HK-2 (cell line): ENCODE measurements around the gene SLC26A2.

Experiments
- DNase-seq: peaks from one replicate; pipeline ENCODE4 v3.0.0-alpha.2; 2018; ENCODE audit not compliant: unreplicated experiment

SLC26A2 gene

DNA sequence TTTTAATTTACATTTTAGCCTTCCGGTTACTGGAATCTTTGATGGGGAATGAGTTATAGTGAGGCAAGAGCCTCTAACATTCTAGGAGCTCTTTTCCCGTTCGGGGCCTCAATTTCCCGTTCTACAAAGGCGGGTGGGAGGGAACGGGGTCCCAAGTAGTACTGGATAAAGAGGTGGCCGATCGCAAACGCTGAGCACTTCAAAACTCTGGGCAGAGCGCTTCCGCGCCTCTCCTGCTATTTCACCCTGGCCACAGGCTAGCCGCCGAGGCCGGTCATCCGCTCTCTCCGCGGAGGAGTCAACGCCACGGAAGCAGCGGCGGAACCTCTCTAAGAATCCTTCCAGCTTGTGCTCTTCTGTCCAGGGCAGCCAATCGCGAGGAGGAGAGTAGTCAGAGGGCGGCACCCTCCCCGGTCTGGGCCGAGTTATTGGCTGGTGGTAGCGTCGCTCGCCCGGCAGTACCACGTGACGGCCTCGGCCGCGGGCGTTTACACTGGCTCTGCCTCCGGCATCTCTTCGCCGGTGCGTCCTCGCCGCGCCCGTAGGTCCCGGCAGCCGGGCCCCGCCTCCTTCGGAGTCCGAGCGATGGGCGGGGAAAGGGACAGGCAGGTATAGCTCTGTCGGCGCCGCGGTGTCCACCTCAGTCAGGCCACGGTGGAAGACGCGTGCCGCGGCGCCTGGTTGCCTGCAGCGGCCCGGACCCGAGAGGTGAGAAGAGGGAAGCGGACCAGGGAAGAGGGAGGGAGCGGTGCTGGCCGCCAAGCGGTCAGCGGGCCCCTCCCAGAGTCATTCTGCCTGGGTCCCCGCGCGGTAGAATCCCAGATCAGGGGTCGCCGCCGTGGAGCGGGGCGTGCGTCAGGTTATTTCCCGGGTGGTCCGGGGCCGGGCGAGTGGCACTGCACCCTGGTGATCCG is at the start of gene SLC26A2:
TSS of gene SLC26A2 (plus strand) at position 487 of the 914 bp plus-strand sequence. CDS start 16,895 bp downstream, outside the sequence.
- peak; percentile 95 for DNase-seq

DNA sequence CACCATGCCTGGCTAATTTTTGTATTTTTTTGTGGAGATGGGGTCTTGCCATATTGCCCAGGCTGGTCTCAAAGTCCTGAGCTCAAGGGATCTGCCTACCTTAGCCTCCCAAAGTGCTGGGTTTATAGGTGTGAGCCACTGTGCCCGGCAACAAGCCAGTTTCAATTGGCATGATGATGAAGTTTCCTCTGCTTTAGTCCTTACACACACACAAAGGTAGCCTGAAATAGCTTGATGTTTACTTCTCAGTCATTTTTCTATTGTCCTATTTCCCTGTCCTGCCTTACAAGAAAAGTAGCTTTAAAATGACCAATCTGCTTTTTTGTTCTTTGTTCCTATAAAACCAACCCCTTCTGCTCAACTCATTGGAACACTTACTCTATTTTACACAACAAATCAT is 49.5 kb upstream of the SLC26A2 start:
- no peak for DNase-seq

DNA sequence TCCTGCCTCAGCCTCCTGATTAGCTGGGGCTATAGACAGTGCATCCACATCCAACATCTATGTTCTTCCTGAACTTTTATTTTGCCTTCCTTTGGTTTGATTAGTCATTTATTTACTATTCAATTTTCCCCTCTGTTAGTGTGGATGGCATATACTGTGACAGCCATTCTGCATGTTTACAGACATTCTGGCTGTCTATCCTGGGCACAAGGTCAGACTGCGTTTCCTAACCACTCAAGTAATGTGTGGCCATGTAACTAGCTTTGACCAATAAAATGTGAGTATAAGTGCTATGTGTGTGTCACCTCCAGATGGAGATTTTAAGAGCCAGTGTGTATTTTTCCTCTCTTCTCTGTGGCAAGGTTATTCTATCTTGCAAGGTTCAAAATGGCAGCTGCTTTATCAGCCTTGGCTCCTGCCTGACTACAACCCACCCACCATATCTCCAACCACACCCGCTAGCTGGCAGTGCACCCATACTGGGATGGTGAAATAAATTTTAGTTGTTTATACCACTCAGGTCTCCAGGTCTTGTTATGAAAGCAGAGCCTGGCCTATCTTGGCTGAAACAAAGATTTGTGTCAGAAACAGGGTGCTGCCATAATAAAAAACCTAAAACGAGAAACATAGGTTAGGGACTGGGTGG is 48.2 kb upstream of the SLC26A2 start:
- DNase-seq, result no peak

DNA sequence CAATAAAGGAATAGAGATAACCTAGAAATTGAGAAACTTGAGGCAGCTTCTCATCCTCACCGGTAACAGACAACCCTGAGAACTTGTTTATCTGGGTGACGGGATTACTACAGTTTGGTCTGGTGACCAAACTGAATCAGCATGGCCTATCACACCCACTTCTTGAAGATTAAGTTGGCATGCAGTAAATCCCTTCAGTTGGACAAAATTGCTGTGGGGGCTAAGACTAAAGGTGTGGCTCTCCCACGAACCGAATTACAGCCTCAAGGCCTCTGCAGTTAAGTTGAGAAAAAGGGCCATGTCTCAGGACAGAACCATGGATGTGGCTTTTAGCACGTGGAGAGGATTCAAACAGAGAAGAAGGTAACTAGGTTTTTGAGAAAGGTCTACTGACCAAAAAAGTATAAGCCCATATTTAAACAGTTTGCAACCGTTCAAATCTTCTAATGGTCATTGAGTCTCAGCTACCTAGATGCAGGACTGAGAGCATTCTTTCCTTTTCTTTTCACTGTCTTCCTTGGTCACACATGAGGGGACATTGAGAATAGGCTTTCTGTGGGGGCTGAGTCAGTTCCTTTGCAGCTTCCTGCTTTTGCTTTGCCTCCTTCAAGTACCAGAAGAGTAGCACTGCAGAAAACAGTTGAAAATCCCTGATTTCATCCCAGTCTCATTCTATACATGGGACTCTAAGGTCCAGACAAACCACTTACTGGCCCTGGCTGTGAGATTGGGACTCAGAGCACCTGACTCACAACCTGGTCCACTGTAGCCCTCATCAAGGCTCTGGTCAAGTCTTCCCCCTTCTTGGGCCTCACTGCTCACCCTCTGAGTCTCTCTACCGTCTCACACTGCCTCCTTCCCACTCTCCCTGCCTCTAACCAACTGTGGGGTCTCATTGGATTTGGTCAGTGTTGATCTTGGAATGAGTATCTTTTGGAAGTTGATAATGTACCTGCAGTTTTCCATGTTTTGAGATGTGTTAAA is 46.8 kb upstream of the SLC26A2 start:
- peak; percentile 25 for DNase-seq

DNA sequence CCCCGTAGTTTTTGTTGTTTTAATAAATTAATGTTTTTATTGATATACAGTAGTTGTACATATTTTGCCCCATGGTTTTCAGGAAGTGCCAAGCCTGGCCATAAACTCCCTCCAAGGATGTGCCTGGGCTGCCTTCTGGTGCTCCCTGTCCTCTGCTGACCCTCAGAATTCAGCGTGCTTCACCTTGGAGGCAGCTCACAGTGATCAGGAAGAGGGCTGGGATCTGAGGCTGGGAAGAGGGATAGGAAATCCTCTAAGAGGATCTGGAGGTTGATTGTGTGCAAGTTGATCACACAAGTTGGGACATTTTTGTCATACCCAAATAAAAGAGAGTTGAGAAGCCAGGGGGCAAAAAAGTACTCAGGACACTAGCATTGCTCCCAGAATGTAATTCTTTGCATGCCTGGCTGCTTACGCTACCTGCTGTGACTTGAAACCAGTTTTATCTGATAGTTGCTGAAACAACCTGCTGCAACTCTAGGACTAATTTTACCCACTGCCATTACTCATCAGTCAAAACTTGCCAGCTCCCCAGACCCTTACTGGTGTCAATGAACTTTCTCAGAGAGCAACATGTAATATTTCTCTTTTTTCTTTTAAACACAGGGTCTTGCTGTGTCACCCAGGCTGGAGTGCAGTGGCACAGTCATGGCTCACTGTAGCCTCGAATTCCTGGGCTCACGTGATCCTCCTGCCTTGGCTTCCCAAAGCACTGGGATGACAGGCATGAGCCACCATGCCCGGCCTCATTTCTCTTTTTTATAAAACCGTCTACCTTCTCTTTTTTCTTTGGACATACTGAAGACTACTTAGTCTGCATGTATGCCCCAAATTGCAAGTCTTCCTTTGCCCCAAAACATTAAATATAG is 44.9 kb upstream of the SLC26A2 start:
- no peak for DNase-seq

DNA sequence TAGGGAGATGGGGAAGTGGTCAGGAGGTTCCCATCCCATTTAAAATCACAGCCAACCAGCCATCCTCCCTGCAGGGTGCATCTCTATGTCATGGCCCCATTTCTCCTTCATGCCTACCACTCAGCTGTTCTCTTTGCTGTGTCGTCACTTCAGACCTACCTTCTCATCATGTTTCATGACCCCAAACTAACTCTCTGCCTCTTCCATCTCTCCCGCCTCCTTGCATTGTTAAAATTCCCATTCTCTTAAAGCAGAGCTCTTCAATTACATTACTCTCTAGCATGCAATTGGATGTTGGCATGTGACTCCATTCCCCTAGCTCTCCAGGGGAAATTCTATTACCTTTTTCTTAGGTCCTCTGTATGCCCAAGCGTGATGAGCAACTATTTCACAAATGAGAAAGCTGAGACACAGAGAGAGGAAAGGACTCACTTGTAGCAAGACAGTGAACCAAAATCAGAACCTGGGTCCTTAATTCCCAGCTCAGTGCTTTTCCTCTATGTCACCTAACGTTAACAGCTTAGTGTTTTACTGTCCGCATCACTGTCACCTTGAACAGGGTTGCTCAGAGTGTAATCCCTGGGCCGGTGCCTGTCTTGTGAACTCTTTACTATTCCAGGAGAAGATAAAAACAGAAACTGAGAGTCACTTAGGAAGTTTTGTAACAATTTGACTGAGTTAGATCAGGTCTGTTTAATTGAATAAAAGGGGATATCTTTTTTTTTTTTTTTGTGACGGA is 44.1 kb upstream of the SLC26A2 start:
- DNase-seq, result no peak

DNA sequence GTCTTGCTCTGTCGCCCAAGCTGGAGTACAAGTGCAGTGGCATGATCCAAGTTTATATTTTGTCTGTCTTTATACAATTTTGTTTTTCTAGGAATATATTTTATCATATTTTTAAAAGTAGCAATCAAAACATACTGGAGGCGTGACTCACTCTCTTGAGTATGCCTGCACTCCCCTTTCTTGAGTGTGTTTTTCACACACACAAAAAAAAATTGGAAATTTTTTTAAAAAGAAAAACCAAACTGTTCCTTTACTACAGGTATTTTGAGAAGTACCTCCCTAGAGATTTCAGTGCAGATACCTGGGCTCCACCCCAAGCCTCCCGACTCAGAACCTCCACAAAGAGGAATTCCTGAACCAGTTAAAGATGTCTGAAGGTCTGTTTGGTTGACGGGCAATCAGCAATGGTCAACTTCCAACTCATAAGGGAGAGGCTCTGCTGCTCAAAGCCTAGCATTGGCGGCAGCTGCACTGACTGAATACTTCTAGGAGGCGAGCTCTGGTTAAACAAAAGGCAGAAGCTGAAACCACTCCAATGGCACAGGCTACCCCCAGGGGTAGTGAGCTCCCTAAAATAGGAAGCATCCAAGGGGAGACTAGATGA is 43.4 kb upstream of the SLC26A2 start:
- no peak for DNase-seq

DNA sequence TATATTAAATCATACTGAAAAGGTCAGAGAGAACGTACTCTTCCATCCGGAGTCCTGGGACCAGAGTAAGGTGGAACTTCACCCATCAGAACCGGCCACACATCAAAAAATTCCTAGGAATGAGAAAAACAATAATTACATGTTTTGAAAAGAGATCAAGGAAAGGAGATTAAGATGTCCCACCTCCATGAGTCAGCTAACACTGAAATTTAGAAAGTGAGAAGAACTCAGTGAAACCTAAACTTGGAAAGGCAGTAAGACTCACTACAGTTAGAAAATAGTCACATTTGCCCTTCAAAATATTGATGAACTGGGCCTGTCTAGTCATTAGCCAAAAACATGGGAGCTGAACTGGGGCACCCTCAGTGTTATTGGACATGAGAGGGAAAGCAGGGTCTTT is 39.0 kb upstream of the SLC26A2 start:
- DNase-seq, result no peak

DNA sequence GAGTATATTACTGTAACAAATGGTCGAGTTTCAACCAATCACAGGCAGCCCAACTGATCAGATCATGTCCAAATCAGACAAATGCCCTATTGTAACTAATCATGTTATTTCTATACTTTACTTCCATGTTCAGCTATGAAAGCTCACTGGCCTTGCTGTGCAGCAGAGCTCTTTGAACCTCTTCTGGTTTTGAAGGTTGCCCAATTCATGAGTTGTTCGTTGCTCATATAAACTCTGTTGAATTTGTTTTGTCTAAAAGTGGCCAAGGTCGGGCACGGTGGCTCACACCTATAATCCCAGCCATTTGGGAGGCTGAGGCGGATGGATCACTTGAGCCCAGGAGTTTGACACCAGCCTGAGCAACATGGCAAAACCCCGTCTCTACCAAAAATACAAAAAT is 37.6 kb upstream of the SLC26A2 start:
- no peak for DNase-seq

DNA sequence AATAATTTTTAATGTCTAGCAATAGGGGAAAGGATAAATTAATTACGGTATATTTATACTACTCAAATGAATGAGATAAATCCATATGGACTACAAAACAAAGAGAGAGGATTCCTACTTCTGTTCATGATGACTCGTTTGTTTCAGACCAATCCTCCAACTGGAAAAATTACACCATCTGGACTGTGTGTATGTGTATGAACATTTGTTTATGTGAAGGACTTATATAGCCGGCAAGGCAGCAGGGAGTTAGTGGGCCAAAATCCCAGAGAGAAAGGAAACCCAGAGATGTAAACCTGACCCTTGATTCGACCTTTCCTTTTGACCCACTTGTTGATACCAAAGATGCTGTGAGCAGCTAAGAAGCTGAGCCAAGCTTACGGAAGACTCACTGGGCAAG is 36.1 kb upstream of the SLC26A2 start:
- no peak for DNase-seq

DNA sequence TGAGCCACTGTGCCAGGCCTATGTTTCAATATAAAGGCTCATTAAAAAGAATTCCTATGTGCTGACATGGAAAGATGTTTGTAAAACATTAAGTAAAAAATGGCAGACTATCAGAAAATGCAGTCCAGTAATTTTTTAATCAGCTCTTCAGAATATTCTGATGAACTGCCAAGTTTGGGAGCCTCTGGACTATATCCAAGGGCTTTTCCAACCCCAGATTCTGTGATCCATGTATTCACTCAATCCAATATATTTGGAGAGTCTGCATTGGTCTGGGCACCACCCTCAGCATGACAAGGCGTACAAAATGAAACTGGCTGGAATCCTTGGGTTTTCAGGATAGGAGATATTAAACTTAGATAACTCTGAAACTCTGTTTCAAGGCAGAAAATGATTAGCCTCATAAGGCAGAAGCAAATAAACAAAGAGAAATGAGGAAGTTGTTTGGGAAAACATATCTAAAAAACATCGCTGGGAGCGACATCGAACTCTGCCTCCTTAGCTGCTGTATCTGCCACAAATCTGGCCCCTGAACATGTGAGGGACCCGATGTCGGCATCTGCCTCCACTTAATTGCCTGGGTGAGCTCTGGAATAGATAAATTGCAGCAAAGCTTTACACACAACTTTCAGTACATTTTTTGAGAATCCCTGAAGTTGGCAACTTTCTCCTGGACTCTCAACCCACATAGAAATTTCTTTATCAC is 30.4 kb upstream of the SLC26A2 start:
- no peak for DNase-seq

DNA sequence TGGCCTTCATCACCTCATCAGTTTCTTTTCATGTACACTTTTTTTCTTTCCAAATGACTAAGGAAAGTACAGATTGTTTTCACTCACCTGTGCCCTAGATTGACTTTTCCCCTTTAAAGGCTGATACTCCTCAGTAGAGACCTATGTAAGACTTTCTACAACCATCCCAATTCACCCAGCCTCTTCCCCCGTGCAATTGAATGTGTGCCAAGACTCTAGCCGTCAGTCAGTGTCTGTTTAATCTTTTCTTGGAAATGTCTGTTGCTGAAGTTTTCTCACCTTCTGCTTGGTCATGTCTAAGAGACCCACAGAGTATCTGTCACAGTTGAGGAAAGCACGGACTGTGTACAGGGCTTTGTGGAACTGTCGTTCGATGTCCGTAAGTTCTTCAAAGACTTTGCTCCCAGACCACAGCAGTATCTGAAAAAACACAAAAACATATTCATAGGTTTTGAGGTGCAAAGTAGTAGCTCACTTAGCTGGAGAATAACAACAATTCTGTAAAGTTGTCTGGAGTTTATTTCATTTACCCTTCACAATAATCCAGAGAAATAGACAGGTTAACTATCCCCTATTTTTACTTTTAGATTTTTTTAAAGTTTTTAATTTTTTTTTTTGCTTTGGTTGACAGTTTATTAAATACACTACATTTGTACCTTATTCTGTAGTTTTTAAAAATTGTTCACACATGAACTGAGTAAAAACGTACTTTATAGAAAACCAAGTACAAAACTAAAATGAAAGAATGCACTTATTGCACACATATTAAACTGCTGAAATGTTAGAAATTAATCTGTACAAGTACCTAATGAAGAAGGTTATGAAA is 29.6 kb upstream of the SLC26A2 start:
- no peak for DNase-seq

DNA sequence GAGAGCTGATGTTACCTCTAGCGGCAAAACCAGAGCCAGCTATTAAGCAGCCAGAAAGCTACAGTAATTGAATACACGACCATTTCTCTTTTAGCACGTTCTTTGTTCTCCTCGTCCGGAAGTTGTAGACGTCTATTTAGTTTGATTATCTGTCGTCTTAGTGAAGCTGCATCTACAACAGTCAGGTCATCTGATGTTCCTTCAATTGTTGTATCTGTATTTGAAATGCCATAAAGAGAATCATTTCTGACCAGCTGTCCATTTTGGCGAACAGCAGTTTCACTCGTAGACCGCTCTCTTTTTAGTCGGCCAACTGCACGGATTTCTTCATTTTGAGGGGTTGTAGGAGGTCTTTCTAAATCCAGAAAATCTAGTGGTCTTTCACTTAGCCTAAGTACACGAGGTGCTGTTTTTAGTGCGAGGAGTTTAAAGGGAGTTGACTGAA is 28.5 kb upstream of the SLC26A2 start:
- DNase-seq, result no peak

DNA sequence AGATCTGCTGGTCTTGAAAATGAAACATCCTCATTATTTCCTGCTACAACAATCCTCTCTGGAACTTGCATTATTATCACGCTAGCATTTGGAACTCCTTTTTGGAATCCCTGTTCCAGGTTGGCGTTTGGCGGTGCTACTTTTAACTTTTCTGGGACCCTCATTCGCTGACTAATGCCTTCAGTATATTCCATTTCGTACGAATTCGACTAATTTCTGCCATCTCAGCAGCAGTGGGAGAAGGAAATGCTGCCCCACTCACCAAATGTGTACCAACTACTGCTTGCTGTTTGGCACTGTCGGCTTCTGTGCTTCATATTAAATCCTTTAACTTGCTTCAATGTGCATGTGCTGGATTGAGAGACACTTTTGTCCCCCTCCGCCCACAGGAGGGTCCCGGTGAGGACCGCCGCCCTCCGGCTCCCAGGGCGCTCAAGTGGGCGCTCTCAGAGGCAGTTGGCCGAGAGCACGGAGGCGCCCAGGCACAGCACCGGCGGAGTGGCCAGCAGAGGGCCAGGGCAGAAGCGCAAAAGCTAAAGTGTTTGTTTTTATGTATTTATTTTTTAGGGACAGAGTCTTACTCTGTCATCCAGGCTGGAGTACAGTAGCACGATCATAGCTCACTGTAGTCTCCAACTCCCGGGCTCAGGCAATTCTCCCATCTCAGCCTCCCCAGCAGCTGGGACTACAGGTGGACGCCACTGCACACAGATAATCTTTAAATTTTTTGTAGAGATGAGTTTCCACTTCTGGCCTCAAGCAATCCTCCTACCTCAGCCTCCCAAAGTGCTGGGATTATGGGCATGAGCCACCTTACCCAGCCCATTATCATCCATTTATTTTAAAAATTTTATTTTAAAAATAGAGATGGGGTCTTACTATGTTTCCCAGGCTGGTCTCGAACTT is 27.9 kb upstream of the SLC26A2 start:
- no peak for DNase-seq

DNA sequence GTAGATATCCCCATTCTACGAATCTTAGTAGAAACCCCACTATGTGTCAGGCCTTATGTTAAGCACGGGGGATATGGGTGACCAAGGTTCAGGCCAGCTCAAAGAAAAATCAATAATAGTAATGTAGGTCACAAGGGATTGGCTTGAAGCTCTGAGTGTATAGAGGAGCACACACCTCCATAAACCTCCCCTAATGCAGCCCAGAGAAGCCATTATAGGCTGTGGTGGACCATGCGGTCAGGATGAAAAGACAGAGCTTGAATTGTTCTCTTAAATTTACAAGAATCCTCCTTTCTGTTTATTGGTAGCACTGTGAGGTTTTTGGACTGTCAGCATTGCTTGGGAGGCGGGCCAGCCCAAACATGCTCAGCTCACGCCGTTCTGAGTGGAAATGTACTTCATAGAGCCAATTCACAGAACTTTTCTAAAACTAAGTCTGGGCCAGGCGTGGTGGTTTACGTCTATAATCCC is 25.1 kb upstream of the SLC26A2 start:
- no peak for DNase-seq

DNA sequence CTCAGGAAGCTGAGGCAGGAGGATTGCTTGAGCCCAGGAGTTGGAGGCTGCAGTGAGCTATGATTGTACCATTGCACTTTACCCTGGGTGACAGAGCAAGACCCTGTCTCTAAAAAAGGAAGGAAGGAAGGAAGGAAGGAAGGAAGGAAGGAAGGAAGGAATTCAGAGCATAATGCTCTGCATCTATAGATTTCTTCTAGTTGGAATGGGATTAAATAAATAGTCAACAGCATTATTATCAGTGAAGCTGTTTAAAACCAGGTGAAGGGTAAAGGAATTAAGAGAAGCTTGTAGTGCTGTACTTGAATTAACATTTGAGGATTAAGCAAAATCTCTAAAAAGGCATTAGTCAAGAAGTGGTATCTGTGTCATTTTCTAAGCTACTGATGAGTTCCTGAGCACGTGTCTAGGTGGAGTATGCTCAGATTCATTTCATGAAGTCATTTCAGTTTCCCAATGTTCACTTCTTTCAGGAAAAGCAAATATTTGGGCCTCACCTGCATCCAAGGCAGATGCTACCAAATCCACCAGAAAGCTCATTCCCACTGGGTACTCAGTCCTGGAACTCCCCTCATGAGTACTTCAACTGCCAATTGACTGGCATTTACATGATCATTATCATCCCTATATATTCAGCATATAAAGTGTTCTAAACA is 24.4 kb upstream of the SLC26A2 start:
- DNase-seq, result no peak

DNA sequence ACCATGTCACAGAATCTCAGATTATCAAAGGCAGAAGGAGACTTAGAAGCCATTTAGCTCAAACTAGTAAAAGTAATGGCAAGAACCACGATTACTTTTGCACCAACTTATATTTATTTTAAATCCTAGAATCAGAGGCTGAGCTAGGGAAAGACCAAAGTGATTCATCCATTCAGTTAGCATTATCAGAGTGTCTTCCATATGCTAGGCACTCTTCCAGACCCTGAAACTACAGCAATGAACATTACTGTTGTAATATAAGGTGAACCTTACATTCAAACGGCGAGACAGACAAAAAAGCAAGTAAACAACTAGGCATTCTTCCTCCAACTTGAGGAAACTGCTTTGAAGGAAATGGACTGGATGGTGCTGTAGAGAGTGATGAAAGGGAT is 23.9 kb upstream of the SLC26A2 start:
- DNase-seq, result no peak
